ENCODE measurements around the gene ZBTB5. TPM values are rescaled to one million over a fixed set of nuclear protein-coding genes. Genes with fewer than 3 reads are reported as not detected.

ZBTB5 gene
- total RNA-seq, 1 experiment from 2014 or later = 17.2 TPM

- BruUV-seq (replicated peaks) = no TSS peak
- Histone ChIP-seq H3K4me3 (ENCODE audit: low read depth, low read length, poor library complexity, severe bottlenecking) (no peak overlapping the region), H3K9me3 (ENCODE audit: low read depth, low read length, poor library complexity, severe bottlenecking) (no peaks in the 10 kb centered on the region), H3K36me3 (ENCODE audit: insufficient read depth, low read length, poor library complexity, severe bottlenecking) (peaks cover 26% of the 10 kb centered on the region), H3K27me3 (replicated peaks; ENCODE audit: insufficient read depth, low read depth, low read length, poor library complexity) (no peaks in the 10 kb centered on the region), H3K27ac (ENCODE audit: low read depth, low read length, poor library complexity, severe bottlenecking) (no peak overlapping the region), H3K4me1 (ENCODE audit: insufficient read depth, low read length, poor library complexity, severe bottlenecking) (peaks cover 20% of the 10 kb centered on the region)
- POLR2A ChIA-PET (ENCODE audit: low non-redundant PET) = no interaction called here
- CTCF ChIA-PET = interaction anchor here (0.7 kb wide), 1 partner anchor 68 kb away, joined by 3 read pairs; no protein-coding TSS in a partner anchor
- no peak for DNase-seq (ENCODE audit: low spot score)
- intact Hi-C loops (cut with micrococcal nuclease; ENCODE audit: unreplicated experiment) = no loop called here
- TF ChIP-seq EZH2 (IDR thresholded peaks at IDR 0.05; ENCODE audit: borderline replicate concordance, low read depth, low read length, poor library complexity, severe bottlenecking) (no peak), CTCF (conservative IDR thresholded peaks at IDR 0.05; ENCODE audit: low read depth, low read length) (no peak)
These were observed 20.4 kb downstream of the ZBTB5 start for GRCh38 chr9:37444890-37445289.

DNA sequence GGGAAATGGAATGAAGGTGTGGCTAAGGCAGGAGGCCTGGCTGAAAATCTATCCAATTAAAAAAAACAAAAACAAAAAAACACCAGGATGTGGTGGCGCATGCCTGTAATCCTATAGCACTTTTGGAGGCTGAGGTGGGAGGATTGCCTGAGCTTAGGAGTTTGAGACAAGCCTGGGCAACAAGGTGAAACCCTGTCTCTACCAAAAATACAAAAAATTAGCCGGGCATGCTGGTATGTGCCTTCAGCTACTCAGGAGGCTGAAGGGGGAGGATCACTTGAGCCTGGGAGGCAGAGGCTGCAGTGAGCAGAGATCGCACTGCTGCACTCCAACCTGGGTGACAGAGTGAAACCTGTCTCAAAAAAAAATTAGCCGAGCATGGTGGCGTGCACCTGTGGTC, 21.7 kb downstream of the ZBTB5 start:
- no peak overlapping the region for H3K4me3 ChIP-seq (ENCODE audit: low read depth, low read length, poor library complexity, severe bottlenecking)
- no peak for DNase-seq (ENCODE audit: low spot score)
- peaks cover 13% of the 10 kb centered on the region for H3K4me1 ChIP-seq (ENCODE audit: insufficient read depth, low read length, poor library complexity, severe bottlenecking)
- H3K36me3 ChIP-seq (ENCODE audit: insufficient read depth, low read length, poor library complexity, severe bottlenecking) = peaks cover 40% of the 10 kb centered on the region
- no peak for TF ChIP-seq CTCF (conservative IDR thresholded peaks at IDR 0.05; ENCODE audit: low read depth, low read length)
- no peak for TF ChIP-seq EZH2 (IDR thresholded peaks at IDR 0.05; ENCODE audit: borderline replicate concordance, low read depth, low read length, poor library complexity, severe bottlenecking)
- no peaks in the 10 kb centered on the region for H3K9me3 ChIP-seq (ENCODE audit: low read depth, low read length, poor library complexity, severe bottlenecking)
- ChIA-PET POLR2A (ENCODE audit: low non-redundant PET) (no interaction called here), CTCF (no interaction called here)
- H3K27ac ChIP-seq (ENCODE audit: low read depth, low read length, poor library complexity, severe bottlenecking) = no peak overlapping the region
- intact Hi-C loops (cut with micrococcal nuclease; ENCODE audit: unreplicated experiment) = no loop called here
- H3K27me3 ChIP-seq (replicated peaks; ENCODE audit: insufficient read depth, low read depth, low read length, poor library complexity) = no peaks in the 10 kb centered on the region
- BruUV-seq (replicated peaks) = no TSS peak

- no peak overlapping the region for H3K4me3 ChIP-seq (ENCODE audit: low read depth, low read length, poor library complexity, severe bottlenecking)
- CTCF ChIA-PET = interaction anchor here (0.6 kb wide), 1 partner anchor 460 kb away, joined by 3 read pairs; no protein-coding TSS in a partner anchor
- H3K4me1 ChIP-seq (ENCODE audit: insufficient read depth, low read length, poor library complexity, severe bottlenecking) = peaks cover 11% of the 10 kb centered on the region
- H3K27me3 ChIP-seq (replicated peaks; ENCODE audit: insufficient read depth, low read depth, low read length, poor library complexity) = no peaks in the 10 kb centered on the region
- intact Hi-C loops (cut with micrococcal nuclease; ENCODE audit: unreplicated experiment) = no loop called here
- BruUV-seq (replicated peaks) = no TSS peak
- TF ChIP-seq CTCF (conservative IDR thresholded peaks at IDR 0.05; ENCODE audit: low read depth, low read length) (no peak), EZH2 (IDR thresholded peaks at IDR 0.05; ENCODE audit: borderline replicate concordance, low read depth, low read length, poor library complexity, severe bottlenecking) (no peak)
- POLR2A ChIA-PET (ENCODE audit: low non-redundant PET) = no interaction called here
- DNase-seq (ENCODE audit: low spot score) = no peak
- no peaks in the 10 kb centered on the region for H3K9me3 ChIP-seq (ENCODE audit: low read depth, low read length, poor library complexity, severe bottlenecking)
- H3K27ac ChIP-seq (ENCODE audit: low read depth, low read length, poor library complexity, severe bottlenecking) = no peak overlapping the region
- peaks cover 50% of the 10 kb centered on the region for H3K36me3 ChIP-seq (ENCODE audit: insufficient read depth, low read length, poor library complexity, severe bottlenecking)
These were observed 22.7 kb downstream of the ZBTB5 start for GRCh38 chr9:37442556-37442955.

All from A673 (cell line).